Upper lobe of left lung (tissue), 6 donors: Measurements from ENCODE around the gene ANKS1B. TPM values are rescaled to one million over a fixed set of nuclear protein-coding genes. Genes with fewer than 3 reads are reported as not detected.

Experiments used
- ATAC-seq, 2 donors: fragments of 200-7000 bp; cut with Tn5 transposase; one replicate each; pipeline ENCODE4 v1.9.1; 2022; ENCODE audit warnings: mild to moderate bottlenecking in 2 of 2, moderate library complexity in 2 of 2; ENCODE audit not compliant: low FRiP score in 2 of 2
- DNase-seq, 2 donors: peaks; one replicate each; pipeline ENCODE4 v3.0.0-alpha.2; 2019 to 2020
- H3K27ac ChIP-seq, 4 donors: fragments of 200-600 bp; sonication (generic); one replicate each; pipeline ENCODE4 v1.5.1; 2016 to 2019
- H3K27me3 ChIP-seq, 4 donors: fragments of 200-600 bp; sonication (generic); one replicate each; pipeline ENCODE4 v1.5.1; 2017 to 2019
- H3K36me3 ChIP-seq, 4 donors: fragments of 200-600 bp; sonication (generic); one replicate each; pipeline ENCODE4 v1.5.1; 2016 to 2019
- H3K4me1 ChIP-seq, 4 donors: fragments of 200-600 bp; sonication (generic); one replicate each; pipeline ENCODE4 v1.5.1; 2018 to 2019
- H3K4me3 ChIP-seq, 4 donors: fragments of 200-600 bp; sonication (generic); one replicate each; pipeline ENCODE4 v1.5.1; 2017 to 2019; ENCODE audit warnings: mild to moderate bottlenecking in 2 of 4, moderate library complexity in 1 of 4
- H3K9me3 ChIP-seq, 4 donors: fragments of 200-600 bp; sonication (generic); one replicate each; pipeline ENCODE4 v1.5.1; 2018 to 2019
- CTCF ChIP-seq, 6 experiments: fragments of 450-650 bp in 4 of 6; fragments of 200-600 bp in 2 of 6; sonication (generic) in 2 of 6; IDR thresholded peaks; one replicate each; pipeline ENCODE4 v1.5.1; 2016 to 2019; ENCODE audit warnings: antibody characterized with exemption in 6 of 6
- EP300 ChIP-seq, 4 donors: sonication (generic); formaldehyde crosslinking; IDR thresholded peaks; one replicate each; pipeline ENCODE4 v1.5.1; 2017; ENCODE audit warnings: antibody characterized with exemption in 4 of 4, control low read depth in 2 of 4
- POLR2A ChIP-seq, 4 donors: fragments of 450-650 bp; IDR thresholded peaks; one replicate each; pipeline ENCODE4 v1.5.1; 2016 to 2017; ENCODE audit warnings: antibody characterized with exemption in 4 of 4, mild to moderate bottlenecking in 2 of 4
- POLR2AphosphoS5 ChIP-seq, 2 donors: sonication (generic); formaldehyde crosslinking; IDR thresholded peaks; one replicate each; pipeline ENCODE4 v1.5.1; 2017; ENCODE audit warnings: antibody characterized with exemption in 2 of 2
- WGBS, 2 donors: methylation state at CpG; one replicate each; pipeline ENCODE4 v1.1.5; 2017 to 2018; 5-methylcytosine and 5-hydroxymethylcytosine counted together
- total RNA-seq, 6 donors: library from RNA; depleted of rRNA in 4 of 6; stranded (reverse); fragments of >200 nt in 4 of 6; gene quantifications; one replicate each; pipeline versions ENCODE4 v1.1.0 to v1.2.1, GENCODE V29; 2016 to 2021
- donor health status: DM: no; HTN: no; CAD: no; lungs with moderate emphysema.
- donor health status: DM: no; HTN: yes; CAD: no; lungs with severe emphysema.

ANKS1B gene
- total RNA-seq, 6 donors from 2014 or later: 5.1 to 23.7 (median 7.2) TPM

- H3K4me1 ChIP-seq: no peaks in the 10 kb centered on the region
- TF ChIP-seq POLR2AphosphoS5 (IDR thresholded peaks at IDR 0.05): no peak
- TF ChIP-seq CTCF (IDR thresholded peaks at IDR 0.05): no peak
- no peak for TF ChIP-seq EP300 (IDR thresholded peaks at IDR 0.05)
- no peak for TF ChIP-seq POLR2A (IDR thresholded peaks at IDR 0.05)
- no peaks in the 10 kb centered on the region for H3K27me3 ChIP-seq
- H3K9me3 ChIP-seq: no peaks in the 10 kb centered on the region
- no peak for ATAC-seq
- H3K4me3 ChIP-seq: no peak overlapping the region
- no peaks in the 10 kb centered on the region for H3K36me3 ChIP-seq
- H3K27ac ChIP-seq: no peak overlapping the region
- DNase-seq: no peak
These were observed 238.2 kb downstream of the ANKS1B start for GRCh38 chr12:99746538-99746937.

- no peak for ATAC-seq
- H3K9me3 ChIP-seq: no peaks in the 10 kb centered on the region
- TF ChIP-seq POLR2AphosphoS5 (IDR thresholded peaks at IDR 0.05) (no peak), POLR2A (IDR thresholded peaks at IDR 0.05) (no peak), CTCF (IDR thresholded peaks at IDR 0.05) (no peak), EP300 (IDR thresholded peaks at IDR 0.05) (no peak)
- H3K27ac ChIP-seq: no peak overlapping the region
- WGBS, 2 donors: 55 to 77% methylated on average over 2 of the region's 2 CpGs
- no peaks in the 10 kb centered on the region for H3K27me3 ChIP-seq
- H3K4me1 ChIP-seq: no peaks in the 10 kb centered on the region
- H3K36me3 ChIP-seq: no peaks in the 10 kb centered on the region
- no peak overlapping the region for H3K4me3 ChIP-seq
- no peak for DNase-seq
These were observed 238.8 kb downstream of the ANKS1B start for GRCh38 chr12:99745895-99746294.

GRCh38 chr12:99745121-99745520 lies 239.6 kb downstream of the ANKS1B start:
- WGBS, 2 donors: 72 to 89% methylated on average over 1 of the region's 1 CpG
- no peak for ATAC-seq

GRCh38 chr12:99736760-99737269 lies 247.9 kb downstream of the ANKS1B start:
- ATAC-seq (no peak), DNase-seq (no peak)
- H3K36me3 ChIP-seq: no peaks in the 10 kb centered on the region
- no peak overlapping the region for H3K4me3 ChIP-seq
- no peaks in the 10 kb centered on the region for H3K9me3 ChIP-seq
- no peak for TF ChIP-seq CTCF (IDR thresholded peaks at IDR 0.05)
- no peak for TF ChIP-seq POLR2AphosphoS5 (IDR thresholded peaks at IDR 0.05)
- no peak for TF ChIP-seq POLR2A (IDR thresholded peaks at IDR 0.05)
- no peak for TF ChIP-seq EP300 (IDR thresholded peaks at IDR 0.05)
- H3K27me3 ChIP-seq: no peaks in the 10 kb centered on the region
- H3K4me1 ChIP-seq: no peaks in the 10 kb centered on the region
- WGBS, 2 donors: 50 to 65% methylated on average over 1 of the region's 1 CpG
- no peak overlapping the region for H3K27ac ChIP-seq

More at GRCh38 chr12:99745121-99745520, 239.6 kb downstream of the ANKS1B start:
- Histone ChIP-seq H3K27me3 (no peaks in the 10 kb centered on the region), H3K4me3 (no peak overlapping the region), H3K27ac (no peak overlapping the region), H3K9me3 (no peaks in the 10 kb centered on the region), H3K4me1 (no peaks in the 10 kb centered on the region), H3K36me3 (no peaks in the 10 kb centered on the region)
- no peak for DNase-seq
- TF ChIP-seq POLR2A (IDR thresholded peaks at IDR 0.05) (no peak), CTCF (IDR thresholded peaks at IDR 0.05) (no peak), EP300 (IDR thresholded peaks at IDR 0.05) (no peak), POLR2AphosphoS5 (IDR thresholded peaks at IDR 0.05) (no peak)

GRCh38 chr12:99732131-99732530 lies 252.6 kb downstream of the ANKS1B start:
- H3K9me3 ChIP-seq: peaks cover 0 to 7% (median 0%) of the 10 kb centered on the region in 4 donors
- no peak for DNase-seq
- no peak overlapping the region for H3K27ac ChIP-seq
- no peak for ATAC-seq
- no peak overlapping the region for H3K4me3 ChIP-seq
- H3K4me1 ChIP-seq: no peaks in the 10 kb centered on the region
- no peak for TF ChIP-seq EP300 (IDR thresholded peaks at IDR 0.05)
- TF ChIP-seq POLR2A (IDR thresholded peaks at IDR 0.05): no peak
- TF ChIP-seq CTCF (IDR thresholded peaks at IDR 0.05): no peak
- TF ChIP-seq POLR2AphosphoS5 (IDR thresholded peaks at IDR 0.05): no peak
- no peaks in the 10 kb centered on the region for H3K36me3 ChIP-seq
- 69 to 73% methylated on average over 1 of the region's 1 CpG for WGBS, 2 donors
- H3K27me3 ChIP-seq: no peaks in the 10 kb centered on the region
